HL-60 (cell line): ENCODE results near the gene ZMYND10.
A peak's percentile ranks its signal among the peaks of the same experiment; 100 is the strongest.

ENCODE experiments used
- DNase-seq, 2 experiments: peaks; one replicate each; pipeline ENCODE4 v3.0.0-alpha.2; 2010 to 2020; ENCODE audit warnings: low read depth in 1 of 2, low spot score in 1 of 2
- H3K27ac ChIP-seq: fragments of 250-450 bp; sonication (Bioruptor Pico); replicated peaks from 2 replicates; pipeline ENCODE4 v1.5.1; 2020; ENCODE audit warnings: mild to moderate bottlenecking, moderate library complexity
- H3K27me3 ChIP-seq: fragments of 250-450 bp; sonication (Bioruptor Pico); 2 replicates; pipeline ENCODE4 v1.5.1; 2021; ENCODE audit warnings: mild to moderate bottlenecking, moderate library complexity; ENCODE audit not compliant: insufficient read depth, poor library complexity, severe bottlenecking
- H3K4me3 ChIP-seq: replicated peaks from 2 replicates; pipeline ENCODE4 v1.5.1; 2011; ENCODE audit warnings: mild to moderate bottlenecking, control low read depth, low read length; ENCODE audit not compliant: insufficient read depth
- GABPA ChIP-seq: IDR thresholded peaks from 2 replicates; pipeline ENCODE4 v1.6.1; 2012; ENCODE audit warnings: low read depth
- POLR2AphosphoS5 ChIP-seq: IDR thresholded peaks from 2 replicates; pipeline ENCODE4 v1.6.1; 2012; ENCODE audit warnings: low read depth
- SPI1 ChIP-seq: IDR thresholded peaks from 2 replicates; pipeline ENCODE4 v1.6.1; 2012; ENCODE audit warnings: low read depth, mild to moderate bottlenecking, borderline replicate concordance
- TF ChIP-seq, protein P1 (sequence below): IDR thresholded peaks from 2 replicates; pipeline ENCODE4 v1.6.1; 2012; ENCODE audit warnings: low read depth; ENCODE audit not compliant: insufficient replicate concordance
- TF ChIP-seq, protein P2 (sequence below): IDR thresholded peaks from one replicate; pipeline ENCODE4 v1.5.1; 2011; ENCODE audit warnings: low read length, control low read depth, inconsistent platforms; ENCODE audit not compliant: insufficient read depth

The ZMYND10 gene

DNA sequence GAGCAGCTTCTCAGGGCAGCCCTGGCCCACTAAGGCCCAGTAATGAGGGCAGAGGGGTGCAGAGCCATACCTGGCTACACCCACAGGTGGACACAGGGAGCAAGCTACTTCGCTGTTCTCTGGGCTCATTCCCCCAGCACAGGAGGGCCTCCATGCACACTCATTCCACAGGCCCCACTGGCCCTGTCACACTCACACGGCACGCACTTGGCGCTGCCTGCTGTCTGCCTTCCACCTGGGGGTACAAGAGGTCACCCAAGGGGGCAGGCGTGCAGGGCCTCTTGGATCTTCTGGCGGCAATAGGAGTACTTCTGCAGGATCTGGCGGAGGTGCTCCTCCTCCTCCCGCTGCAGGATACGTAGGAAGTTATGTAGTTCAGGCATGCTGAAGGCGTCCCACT, 15.2 kb downstream of the ZMYND10 start:
- DNase-seq: no peak
- Histone ChIP-seq H3K4me3 (no peak overlapping the region), H3K27ac (no peak overlapping the region), H3K27me3 (no peaks in the 10 kb centered on the region)
- TF ChIP-seq, protein P1, sequence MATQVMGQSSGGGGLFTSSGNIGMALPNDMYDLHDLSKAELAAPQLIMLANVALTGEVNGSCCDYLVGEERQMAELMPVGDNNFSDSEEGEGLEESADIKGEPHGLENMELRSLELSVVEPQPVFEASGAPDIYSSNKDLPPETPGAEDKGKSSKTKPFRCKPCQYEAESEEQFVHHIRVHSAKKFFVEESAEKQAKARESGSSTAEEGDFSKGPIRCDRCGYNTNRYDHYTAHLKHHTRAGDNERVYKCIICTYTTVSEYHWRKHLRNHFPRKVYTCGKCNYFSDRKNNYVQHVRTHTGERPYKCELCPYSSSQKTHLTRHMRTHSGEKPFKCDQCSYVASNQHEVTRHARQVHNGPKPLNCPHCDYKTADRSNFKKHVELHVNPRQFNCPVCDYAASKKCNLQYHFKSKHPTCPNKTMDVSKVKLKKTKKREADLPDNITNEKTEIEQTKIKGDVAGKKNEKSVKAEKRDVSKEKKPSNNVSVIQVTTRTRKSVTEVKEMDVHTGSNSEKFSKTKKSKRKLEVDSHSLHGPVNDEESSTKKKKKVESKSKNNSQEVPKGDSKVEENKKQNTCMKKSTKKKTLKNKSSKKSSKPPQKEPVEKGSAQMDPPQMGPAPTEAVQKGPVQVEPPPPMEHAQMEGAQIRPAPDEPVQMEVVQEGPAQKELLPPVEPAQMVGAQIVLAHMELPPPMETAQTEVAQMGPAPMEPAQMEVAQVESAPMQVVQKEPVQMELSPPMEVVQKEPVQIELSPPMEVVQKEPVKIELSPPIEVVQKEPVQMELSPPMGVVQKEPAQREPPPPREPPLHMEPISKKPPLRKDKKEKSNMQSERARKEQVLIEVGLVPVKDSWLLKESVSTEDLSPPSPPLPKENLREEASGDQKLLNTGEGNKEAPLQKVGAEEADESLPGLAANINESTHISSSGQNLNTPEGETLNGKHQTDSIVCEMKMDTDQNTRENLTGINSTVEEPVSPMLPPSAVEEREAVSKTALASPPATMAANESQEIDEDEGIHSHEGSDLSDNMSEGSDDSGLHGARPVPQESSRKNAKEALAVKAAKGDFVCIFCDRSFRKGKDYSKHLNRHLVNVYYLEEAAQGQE: no peak
- TF ChIP-seq POLR2AphosphoS5: no peak
- TF ChIP-seq, protein P2, sequence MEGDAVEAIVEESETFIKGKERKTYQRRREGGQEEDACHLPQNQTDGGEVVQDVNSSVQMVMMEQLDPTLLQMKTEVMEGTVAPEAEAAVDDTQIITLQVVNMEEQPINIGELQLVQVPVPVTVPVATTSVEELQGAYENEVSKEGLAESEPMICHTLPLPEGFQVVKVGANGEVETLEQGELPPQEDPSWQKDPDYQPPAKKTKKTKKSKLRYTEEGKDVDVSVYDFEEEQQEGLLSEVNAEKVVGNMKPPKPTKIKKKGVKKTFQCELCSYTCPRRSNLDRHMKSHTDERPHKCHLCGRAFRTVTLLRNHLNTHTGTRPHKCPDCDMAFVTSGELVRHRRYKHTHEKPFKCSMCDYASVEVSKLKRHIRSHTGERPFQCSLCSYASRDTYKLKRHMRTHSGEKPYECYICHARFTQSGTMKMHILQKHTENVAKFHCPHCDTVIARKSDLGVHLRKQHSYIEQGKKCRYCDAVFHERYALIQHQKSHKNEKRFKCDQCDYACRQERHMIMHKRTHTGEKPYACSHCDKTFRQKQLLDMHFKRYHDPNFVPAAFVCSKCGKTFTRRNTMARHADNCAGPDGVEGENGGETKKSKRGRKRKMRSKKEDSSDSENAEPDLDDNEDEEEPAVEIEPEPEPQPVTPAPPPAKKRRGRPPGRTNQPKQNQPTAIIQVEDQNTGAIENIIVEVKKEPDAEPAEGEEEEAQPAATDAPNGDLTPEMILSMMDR: no peak
- TF ChIP-seq SPI1: no peak
- TF ChIP-seq GABPA: no peak

DNA sequence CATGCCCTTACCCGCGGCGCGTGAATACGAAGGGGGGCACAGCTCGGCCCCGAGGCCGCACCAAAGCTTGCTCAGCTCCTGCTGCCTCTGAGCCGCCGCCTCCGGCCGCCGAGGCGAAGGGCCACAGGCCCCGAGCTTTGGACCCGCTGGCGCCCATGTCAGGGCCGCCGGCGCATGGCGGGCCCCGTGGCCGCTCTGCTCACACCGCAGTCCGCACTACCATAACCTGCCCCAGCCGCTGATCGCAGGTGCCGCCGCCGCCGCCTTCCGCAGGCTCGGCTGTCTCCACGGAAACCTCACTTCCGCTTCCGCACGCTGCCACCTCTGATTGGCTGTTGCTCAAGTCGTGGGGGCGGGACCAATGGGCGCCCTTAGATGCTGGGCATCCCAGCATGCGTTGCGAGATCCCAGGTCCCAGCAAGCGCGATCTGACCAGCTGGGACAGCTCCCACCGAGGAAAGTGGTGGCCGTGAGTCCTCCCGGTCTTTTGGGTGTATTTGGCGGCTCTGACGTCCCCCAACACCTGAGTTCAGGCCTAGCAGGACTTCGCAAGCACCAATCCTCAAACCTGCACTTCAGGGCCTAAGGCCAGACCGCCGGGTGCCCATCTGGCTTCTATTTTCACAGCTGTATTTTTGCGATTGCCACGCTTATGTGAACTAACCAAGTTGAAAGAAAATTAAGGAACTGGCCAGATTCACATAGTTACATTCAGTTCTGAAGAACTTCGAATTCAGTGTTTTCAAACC, 17.4 kb downstream of the ZMYND10 start, which contains the start of gene TUSC2:
Gene TUSC2 (minus strand): TSS at position 281 of the 749 bp plus-strand sequence. CDS start 124 bp downstream, at position 157.
- peak; percentile 97 to 98 for DNase-seq
- TF ChIP-seq, protein P2: no peak
- TF ChIP-seq SPI1 (peak; percentile 89), POLR2AphosphoS5 (peak; percentile 55; the same call in 1 of the 2 replicates), GABPA (peak; percentile 88)
- TF ChIP-seq, protein P1: peak; percentile 47
- H3K27me3 ChIP-seq: no peaks in the 10 kb centered on the region
- H3K4me3 ChIP-seq: peak within 1 kb of the TSS; percentile 94
- peak within 1 kb of the TSS; percentile 75 for H3K27ac ChIP-seq

DNA sequence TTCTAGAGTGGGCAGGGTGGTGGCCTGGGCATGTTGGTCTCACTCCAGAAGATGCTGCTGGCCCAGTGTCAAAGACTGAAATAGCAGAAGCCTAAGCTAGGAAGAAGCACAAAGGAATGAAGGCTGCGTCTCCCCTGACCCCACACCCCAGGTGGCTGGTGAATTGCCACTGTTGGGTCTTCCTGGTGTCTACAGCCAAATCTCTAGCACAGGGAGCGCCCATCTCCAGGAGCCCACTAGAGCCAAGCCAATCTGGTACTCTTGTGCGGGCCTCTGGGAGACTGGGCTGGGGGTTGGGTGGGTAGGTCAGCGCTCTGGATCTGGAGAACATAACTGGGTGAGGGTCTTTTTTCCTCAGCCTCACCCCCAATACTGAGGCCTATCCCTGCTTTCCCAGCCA, 18.4 kb downstream of the ZMYND10 start:
- TF ChIP-seq SPI1: no peak
- TF ChIP-seq, protein P2: no peak
- no peak for TF ChIP-seq POLR2AphosphoS5
- no peak for TF ChIP-seq GABPA
- TF ChIP-seq, protein P1: no peak
- no peaks in the 10 kb centered on the region for H3K27me3 ChIP-seq
- peak overlapping the region; percentile 75 for H3K27ac ChIP-seq
- peak overlapping the region; percentile 94 for H3K4me3 ChIP-seq
- DNase-seq: no peak
